Activated CD8-positive, alpha-beta memory T cell treated with anti-CD3 and anti-CD28 coated beads, Interleukin-2, amount 50 U/mL, for 4 hours (primary cell): ENCODE measurements around the gene MAP3K8.
"Not testable (repeated sequence)": the region's sequence is repeated elsewhere in the genome, so short reads cannot be mapped to it uniquely, and the experiment has no call there.

Experiments used
- DNase-seq: peaks from one replicate; pipeline ENCODE4 v3.0.0-alpha.2; 2020

MAP3K8 gene

GRCh38 chr10:30423655-30424275 is 10.2 kb upstream of the MAP3K8 start:
- DNase-seq, result not testable (repeated sequence)

DNA sequence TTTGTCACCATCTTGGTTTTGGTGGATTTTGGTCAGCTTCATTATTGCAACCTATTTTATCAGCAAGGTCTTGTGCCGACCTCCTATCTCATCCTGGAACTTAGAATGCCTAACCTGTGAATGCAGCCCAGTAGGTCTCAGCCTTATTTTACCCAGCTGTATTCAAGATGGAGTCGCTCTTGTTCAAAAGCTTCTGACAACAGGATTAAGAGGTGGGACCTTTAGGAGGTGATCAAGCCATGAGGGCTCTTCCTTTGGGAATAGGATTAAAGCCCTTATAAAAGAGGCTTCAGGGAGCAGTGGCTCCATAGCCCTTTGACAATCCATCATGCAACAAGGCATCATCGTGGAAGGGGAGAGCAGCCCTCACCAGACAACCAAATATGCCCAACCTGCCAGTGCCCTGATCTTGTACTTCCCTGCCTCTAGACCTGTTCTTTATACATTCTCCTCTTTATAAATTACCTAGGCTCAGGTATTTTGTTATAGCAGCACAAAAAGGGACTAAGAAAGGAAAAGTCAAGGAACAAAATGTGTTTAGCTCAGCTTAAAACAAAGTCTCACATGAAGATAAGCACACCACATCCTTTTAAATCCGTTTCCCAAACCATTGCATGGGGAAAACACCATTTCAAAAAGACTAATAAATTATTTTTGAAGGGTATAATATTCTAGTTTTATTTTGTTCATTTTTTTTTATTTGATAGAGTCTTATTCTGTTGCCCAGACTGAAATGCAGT is 8.5 kb upstream of the MAP3K8 start:
- no peak for DNase-seq

- no peak for DNase-seq
Measured at GRCh38 chr10:30430544-30431298, 3.3 kb upstream of the MAP3K8 start.

DNA sequence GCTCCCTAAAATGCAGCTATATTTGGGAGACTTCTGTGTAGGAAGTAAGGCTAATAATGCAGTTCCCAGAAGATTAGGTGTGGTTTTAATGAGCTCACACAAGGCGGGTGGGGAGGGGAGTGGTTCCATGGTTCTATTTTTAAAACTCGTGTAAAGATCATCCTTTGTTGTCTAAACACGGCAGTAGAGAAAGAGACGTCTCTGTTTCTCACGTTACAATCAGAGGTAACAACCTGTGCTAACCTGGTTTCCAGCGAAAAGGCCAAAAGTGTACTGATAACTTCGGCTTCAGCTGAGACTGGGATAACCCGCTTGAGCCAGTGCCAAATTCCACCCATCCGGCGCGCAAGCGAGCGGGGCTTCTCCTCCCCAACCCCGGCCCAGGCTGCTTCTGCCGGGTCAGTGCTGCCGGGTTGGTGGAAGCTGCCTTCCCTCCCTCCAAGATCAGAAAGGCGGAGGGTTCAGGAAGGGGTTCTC is 2.5 kb upstream of the MAP3K8 start:
- DNase-seq, result no peak

DNA sequence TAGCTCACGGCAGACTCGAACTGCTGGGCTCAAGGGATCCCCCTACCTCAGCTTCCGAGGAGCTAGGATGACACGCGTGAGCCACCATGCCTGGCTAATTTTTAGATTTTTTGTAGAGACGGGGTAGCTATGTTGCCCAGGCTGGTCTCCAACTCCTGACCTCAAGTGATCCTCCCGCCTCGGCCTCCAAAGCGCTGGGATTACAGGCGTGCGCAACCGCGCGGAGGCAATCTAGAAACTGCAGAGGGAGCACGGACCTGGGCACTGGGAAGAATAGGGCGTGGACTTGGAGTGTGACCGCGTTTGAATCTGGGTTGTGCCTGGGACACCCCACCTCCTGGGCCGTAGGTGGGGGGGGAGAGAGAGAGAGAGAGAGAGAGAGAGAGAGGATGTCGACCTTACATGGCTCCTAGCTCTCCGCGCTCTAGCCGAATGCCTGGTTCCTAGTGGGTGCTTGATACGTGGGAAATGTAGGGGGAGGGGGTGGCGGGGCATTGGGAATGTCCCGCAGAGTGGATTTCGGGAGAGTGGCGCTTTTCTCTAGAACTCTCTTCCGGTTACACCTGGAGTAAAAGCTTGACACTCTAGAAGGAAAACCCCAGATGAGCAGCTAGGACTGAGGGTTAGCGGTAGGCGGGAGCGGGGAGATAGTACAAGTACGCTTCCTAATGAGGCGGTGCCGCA is 1.2 kb upstream of the MAP3K8 start:
- DNase-seq, result no peak

- DNase-seq, result no peak
Measured at GRCh38 chr10:30433306-30433729, 666 bp upstream of the MAP3K8 start.

DNA sequence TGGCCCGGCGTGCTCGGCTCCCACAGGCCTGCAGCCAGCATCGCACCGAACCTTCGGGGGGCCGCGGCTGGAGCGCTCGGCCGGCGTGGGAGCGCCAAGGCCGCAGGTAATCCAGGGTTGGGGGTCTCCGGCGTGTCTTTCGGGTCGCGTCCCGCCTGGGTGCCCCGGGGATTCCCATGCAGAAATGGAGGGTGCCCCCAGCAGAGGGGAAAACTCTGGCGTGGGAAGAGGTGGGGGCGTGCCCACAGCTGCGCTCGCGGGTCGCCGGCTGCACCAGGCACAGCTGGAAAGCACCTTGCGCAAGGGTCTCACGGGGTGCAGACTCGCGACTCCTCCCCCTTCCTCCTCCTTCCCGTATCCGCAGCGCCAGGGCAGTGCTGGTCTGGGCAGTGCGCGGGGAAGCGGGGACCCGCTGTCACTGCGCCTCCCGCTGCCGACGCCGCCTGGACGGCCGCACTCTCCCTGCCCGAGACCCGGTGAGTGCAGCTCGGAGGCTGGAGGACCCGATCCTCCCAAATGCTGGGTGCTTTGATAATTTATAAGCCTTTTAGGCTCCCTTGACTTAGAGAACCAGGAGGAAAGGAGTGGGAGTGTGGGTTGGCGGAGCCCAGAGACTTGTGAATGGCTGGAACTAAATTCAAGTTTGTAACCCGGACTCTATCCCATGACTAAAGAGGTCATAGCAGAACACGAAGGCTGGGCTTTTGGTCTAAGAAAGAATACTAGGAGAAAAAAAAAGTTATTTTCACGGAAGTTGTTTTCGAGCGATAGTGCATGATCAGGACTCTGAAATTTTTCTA is 489 bp downstream of the MAP3K8 start:
- DNase-seq, result peak; percentile 69

DNA sequence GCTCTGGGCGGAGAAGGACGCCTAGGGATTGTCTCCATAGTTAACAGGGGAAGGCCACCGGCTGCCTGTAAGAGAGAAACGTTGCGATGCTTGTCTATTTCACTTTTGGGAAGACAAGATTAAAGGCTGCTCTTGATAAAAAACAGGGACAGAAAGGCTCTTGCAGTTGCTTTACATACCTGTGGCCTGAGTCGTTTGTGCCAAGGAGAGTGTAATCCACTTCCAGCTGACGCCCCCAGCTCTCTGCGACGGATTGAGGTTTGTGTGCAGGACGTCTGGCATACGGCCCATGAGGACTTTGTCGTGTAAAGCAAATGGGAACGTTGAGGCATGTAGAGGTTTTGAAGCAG is 1.1 kb downstream of the MAP3K8 start:
- no peak for DNase-seq

- not testable (repeated sequence) for DNase-seq
Measured at GRCh38 chr10:30435499-30436167, 1.6 kb downstream of the MAP3K8 start.

GRCh38 chr10:30436191-30436611 is 2.2 kb downstream of the MAP3K8 start:
- no peak for DNase-seq

DNA sequence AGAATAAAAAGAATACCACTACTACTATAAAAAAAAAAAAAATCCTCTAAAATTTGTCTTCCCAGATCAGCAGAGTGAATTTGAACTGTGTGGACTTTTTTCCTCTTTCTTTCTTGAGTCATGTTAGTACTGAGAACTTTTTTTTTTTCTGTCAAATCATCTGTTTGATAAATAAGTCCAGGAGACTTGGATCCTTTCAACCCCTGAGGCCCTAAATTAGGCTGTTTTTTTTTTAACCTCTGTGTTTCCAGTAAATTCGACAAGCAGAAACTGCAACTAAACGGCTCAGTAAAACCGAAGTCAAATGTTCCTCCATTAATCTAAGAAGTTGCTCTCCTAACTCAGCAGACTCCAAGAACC is 2.7 kb downstream of the MAP3K8 start:
- no peak for DNase-seq

GRCh38 chr10:30437031-30437841 is 3.3 kb downstream of the MAP3K8 start:
- DNase-seq, result no peak

GRCh38 chr10:30438021-30438850 is 4.3 kb downstream of the MAP3K8 start:
- no peak for DNase-seq

DNA sequence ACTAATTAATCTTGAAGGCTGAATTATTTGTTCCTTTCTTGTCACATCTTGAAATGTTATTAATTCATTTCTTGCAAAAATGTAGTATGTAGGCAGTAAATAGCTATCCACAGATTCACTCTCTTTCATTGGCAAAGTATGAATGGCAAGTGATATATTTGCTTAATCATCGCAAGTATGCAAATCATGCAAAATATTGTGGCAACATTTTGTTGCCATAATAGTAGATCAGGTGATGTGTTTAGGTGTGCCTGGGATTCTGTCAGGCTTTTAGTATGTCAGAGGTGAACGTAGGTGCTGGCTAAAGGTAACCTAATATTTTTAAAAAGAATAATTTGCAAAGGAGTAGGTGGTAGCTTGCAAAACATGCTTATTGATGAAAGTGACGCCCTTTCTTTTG is 5.9 kb downstream of the MAP3K8 start:
- DNase-seq, result no peak

- DNase-seq, result no peak
Measured at GRCh38 chr10:30442019-30442606, 8.1 kb downstream of the MAP3K8 start.

GRCh38 chr10:30443049-30443448 is 9.1 kb downstream of the MAP3K8 start:
- DNase-seq, result no peak

- DNase-seq, result no peak
Measured at GRCh38 chr10:30445711-30446110, 11.7 kb downstream of the MAP3K8 start.

DNA sequence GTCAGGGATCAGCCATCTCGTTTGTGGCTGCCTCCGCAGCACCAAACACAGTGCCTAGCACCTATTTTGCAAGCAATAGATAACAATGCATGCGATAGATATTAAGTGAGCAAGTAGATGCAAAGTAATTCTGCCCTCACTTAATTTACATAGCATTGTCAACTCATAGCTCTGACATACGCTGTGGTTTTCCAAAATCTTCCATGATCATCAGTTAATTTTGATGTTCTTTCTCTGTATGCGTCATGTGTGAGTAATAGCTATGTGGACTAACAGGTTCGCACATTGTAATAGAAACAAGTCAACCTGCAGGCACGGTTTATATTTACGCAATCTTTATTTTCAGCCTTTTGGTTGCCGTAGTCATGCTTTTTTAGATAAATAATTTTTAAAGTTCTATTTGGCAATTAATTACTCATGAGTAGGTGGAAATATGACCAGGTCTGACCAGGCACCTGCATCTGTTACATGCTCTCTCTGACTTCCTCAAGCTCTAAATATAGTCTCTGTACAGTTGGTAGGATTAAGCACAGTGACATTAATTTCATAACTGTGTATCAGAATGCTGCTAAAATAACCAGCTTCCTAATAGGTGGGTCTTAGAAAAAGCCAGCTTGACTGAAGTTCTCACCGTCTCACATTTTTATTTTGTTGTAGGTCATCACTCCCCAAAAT is 13.3 kb downstream of the MAP3K8 start:
- DNase-seq, result no peak

DNA sequence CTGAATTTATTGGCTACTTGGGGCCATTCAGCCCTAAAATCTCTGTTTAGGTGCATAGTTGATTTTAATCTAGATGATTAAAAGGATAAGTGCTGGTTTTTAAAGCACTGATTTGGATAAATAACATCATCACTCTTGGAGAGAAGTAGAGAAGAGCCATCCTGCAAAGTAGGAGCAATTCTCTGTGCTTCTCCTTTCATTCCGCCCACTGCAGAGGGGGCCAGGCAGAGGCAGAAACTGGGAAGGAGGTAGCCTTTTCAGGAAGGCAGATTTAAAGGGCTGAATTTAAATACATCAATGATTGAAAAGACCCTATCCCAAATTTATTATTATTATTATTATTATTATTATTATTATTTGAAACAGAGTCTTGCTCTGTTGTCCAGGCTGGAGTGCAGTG is 14.1 kb downstream of the MAP3K8 start:
- DNase-seq, result no peak
